A172 (cell line): ENCODE results near the gene PIH1D1. TPM values are rescaled to one million over a fixed set of nuclear protein-coding genes. Genes with fewer than 3 reads are reported as not detected.

Experiments used
- DNase-seq: peaks from one replicate; pipeline ENCODE4 v3.0.0-alpha.2; 2015; ENCODE audit warnings: low spot score
- total RNA-seq: library from RNA; depleted of rRNA; stranded (reverse); fragments of >200 nt; shearing (Covaris generic); gene quantifications from 2 replicates; pipeline ENCODE4 v1.2.3, GENCODE V29; 2014; rRNA removed

Gene PIH1D1
- total RNA-seq, result 103 and 119 TPM in 2 replicates

GRCh38 chr19:49451430-49452181, at the start of gene PIH1D1:
PIH1D1 (minus strand) TSS chr19:49451814; CDS start chr19:49451574, 240 bp downstream.
- DNase-seq, result peak; percentile 100

GRCh38 chr19:49499030-49499670, 47.5 kb upstream of the PIH1D1 start:
- no peak for DNase-seq

- DNase-seq, result no peak
These were observed 46.9 kb upstream of the PIH1D1 start for GRCh38 chr19:49498475-49498874.

GRCh38 chr19:49497789-49498103, 46.1 kb upstream of the PIH1D1 start:
- DNase-seq, result no peak

- DNase-seq, result peak; percentile 55
These were observed 45.6 kb upstream of the PIH1D1 start for GRCh38 chr19:49497047-49497788.

- no peak for DNase-seq
These were observed 45.0 kb upstream of the PIH1D1 start for GRCh38 chr19:49496574-49497008.

GRCh38 chr19:49492573-49493405, 41.2 kb upstream of the PIH1D1 start:
- DNase-seq, result no peak

GRCh38 chr19:49491804-49492572, 40.4 kb upstream of the PIH1D1 start:
- no peak for DNase-seq

GRCh38 chr19:49491030-49491803, 39.6 kb upstream of the PIH1D1 start:
- no peak for DNase-seq

GRCh38 chr19:49490287-49491029, 38.8 kb upstream of the PIH1D1 start:
- no peak for DNase-seq

- no peak for DNase-seq
These were observed 38.1 kb upstream of the PIH1D1 start for GRCh38 chr19:49489601-49490167.

- DNase-seq, result no peak
These were observed 37.4 kb upstream of the PIH1D1 start for GRCh38 chr19:49488863-49489537.

GRCh38 chr19:49488046-49488862, 36.6 kb upstream of the PIH1D1 start:
- no peak for DNase-seq

- DNase-seq, result peak; percentile 99
These were observed 35.8 kb upstream of the PIH1D1 start, which contains the start of gene RPL13A for GRCh38 chr19:49487277-49488045. RPL13A (plus strand) TSS chr19:49487608; CDS start chr19:49487630, 22 bp downstream.

- no peak for DNase-seq
These were observed 35.2 kb upstream of the PIH1D1 start for GRCh38 chr19:49486710-49487276.

- no peak for DNase-seq
These were observed 34.6 kb upstream of the PIH1D1 start for GRCh38 chr19:49486232-49486631.
